A673 (cell line): ENCODE results near the gene NUB1. TPM values are rescaled to one million over a fixed set of nuclear protein-coding genes. Genes with fewer than 3 reads are reported as not detected.

Source experiments
- BruUV-seq: library from RNA; stranded (reverse); fragments of 400-500 nt; replicated peaks from 2 replicates; lab custom pipeline; 2021; lab: Mats Ljungman, UMichigan
- CTCF ChIA-PET: fragments of 300-600 bp; sonication (Branson Sonifier 250); formaldehyde crosslinking; loops from one replicate; lab custom pipeline; 2022; ENCODE audit warnings: antibody characterized with exemption; lab: Charles Lee
- POLR2A ChIA-PET: fragments of 300-600 bp; sonication (Branson Sonifier 250); formaldehyde crosslinking; loops from one replicate; lab custom pipeline; 2022; ENCODE audit warnings: antibody characterized with exemption; ENCODE audit not compliant: low non-redundant PET; lab: Charles Lee
- DNase-seq: peaks from one replicate; pipeline ENCODE4 v3.0.0-alpha.2; 2015; ENCODE audit warnings: low spot score
- H3K27ac ChIP-seq: fragments of 200-600 bp; sonication (generic); 2 replicates; pipeline ENCODE4 v1.5.1; 2016; ENCODE audit warnings: mixed run types, low read depth, mild to moderate bottlenecking, mixed read lengths, antibody characterized with exemption, low read length; ENCODE audit not compliant: poor library complexity, severe bottlenecking
- H3K27me3 ChIP-seq: fragments of 200-600 bp; sonication (generic); replicated peaks from 2 replicates; pipeline ENCODE4 v1.6.1; 2017; ENCODE audit warnings: mixed run types, low read depth, mild to moderate bottlenecking, mixed read lengths, antibody characterized with exemption, low read length; ENCODE audit not compliant: insufficient read depth, poor library complexity
- H3K36me3 ChIP-seq: fragments of 200-600 bp; sonication (generic); 2 replicates; pipeline ENCODE4 v1.6.1; 2016; ENCODE audit warnings: mixed run types, mild to moderate bottlenecking, mixed read lengths, antibody characterized with exemption, low read length; ENCODE audit not compliant: insufficient read depth, poor library complexity, severe bottlenecking
- H3K4me1 ChIP-seq: fragments of 200-600 bp; sonication (generic); 2 replicates; pipeline ENCODE4 v1.6.1; 2017; ENCODE audit warnings: mixed run types, mild to moderate bottlenecking, mixed read lengths, antibody characterized with exemption, low read length; ENCODE audit not compliant: insufficient read depth, poor library complexity, severe bottlenecking
- H3K4me3 ChIP-seq: fragments of 200-600 bp; sonication (generic); 2 replicates; pipeline ENCODE4 v1.5.1; 2016; ENCODE audit warnings: low read depth, mixed run types, mild to moderate bottlenecking, mixed read lengths, low read length; ENCODE audit not compliant: poor library complexity, severe bottlenecking
- H3K9me3 ChIP-seq: fragments of 200-600 bp; sonication (generic); 2 replicates; pipeline ENCODE4 v1.6.1; 2016; ENCODE audit warnings: mixed run types, low read depth, mild to moderate bottlenecking, mixed read lengths, antibody characterized with exemption, low read length; ENCODE audit not compliant: poor library complexity, severe bottlenecking
- CTCF ChIP-seq: fragments of 300-800, 200-600 bp; sonication (generic); conservative IDR thresholded peaks from 2 replicates; pipeline ENCODE4 v1.5.1; 2017; ENCODE audit warnings: low read depth, mild to moderate bottlenecking, antibody characterized with exemption, low read length, moderate library complexity, mixed read lengths
- EZH2 ChIP-seq: fragments of 200-600 bp; sonication (generic); IDR thresholded peaks from 2 replicates; pipeline ENCODE4 v1.6.1; 2017; ENCODE audit warnings: borderline replicate concordance, low read depth, mild to moderate bottlenecking, mixed read lengths, antibody characterized with exemption, low read length; ENCODE audit not compliant: poor library complexity, severe bottlenecking
- intact Hi-C: fragments of 100-400 bp; cut with micrococcal nuclease; formaldehyde crosslinking; loops from one replicate; pipeline ENCODE4 v1.10.0; 2022; ENCODE audit not compliant: unreplicated experiment
- total RNA-seq: library from RNA; stranded (reverse); gene quantifications from 2 replicates; pipeline ENCODE4 v1.2.3, GENCODE V29; 2021

Gene NUB1
- total RNA-seq, 1 experiment from 2014 or later = 36.9 TPM

GRCh38 chr7:151389768-151390597 is 48.4 kb downstream of the NUB1 start:
- Histone ChIP-seq H3K36me3 (no peaks in the 10 kb centered on the region), H3K9me3 (no peaks in the 10 kb centered on the region), H3K27ac (no peak overlapping the region), H3K4me1 (no peaks in the 10 kb centered on the region), H3K4me3 (no peak overlapping the region), H3K27me3 (no peaks in the 10 kb centered on the region)
- no peak for DNase-seq
- ChIA-PET CTCF (no interaction called here), POLR2A (no interaction called here)
- intact Hi-C loops = no loop called here
- no TSS peak for BruUV-seq
- TF ChIP-seq CTCF (no peak), EZH2 (no peak)

GRCh38 chr7:151390598-151391357 is 49.2 kb downstream of the NUB1 start:
- BruUV-seq = no TSS peak
- POLR2A ChIA-PET = no interaction called here
- DNase-seq = no peak
- no peak overlapping the region for H3K27ac ChIP-seq
- H3K36me3 ChIP-seq = no peaks in the 10 kb centered on the region
- H3K4me3 ChIP-seq = no peak overlapping the region
- TF ChIP-seq EZH2 (no peak), CTCF (no peak)
- CTCF ChIA-PET = no interaction called here
- H3K27me3 ChIP-seq = no peaks in the 10 kb centered on the region
- intact Hi-C loops = no loop called here
- no peaks in the 10 kb centered on the region for H3K4me1 ChIP-seq
- H3K9me3 ChIP-seq = no peaks in the 10 kb centered on the region

- intact Hi-C loops = no loop called here
- Histone ChIP-seq H3K9me3 (no peaks in the 10 kb centered on the region), H3K4me3 (no peak overlapping the region), H3K27me3 (no peaks in the 10 kb centered on the region), H3K36me3 (no peaks in the 10 kb centered on the region), H3K4me1 (no peaks in the 10 kb centered on the region), H3K27ac (no peak overlapping the region)
- BruUV-seq = no TSS peak
- TF ChIP-seq CTCF = no peak
- no peak for TF ChIP-seq EZH2
- CTCF ChIA-PET = no interaction called here
- POLR2A ChIA-PET = no interaction called here
- DNase-seq = no peak
Measured at GRCh38 chr7:151391358-151391730, 49.7 kb downstream of the NUB1 start.
